NCI-H1930 (cell line): ENCODE results near the gene CCDC83.
A peak's percentile ranks its signal among the peaks of the same experiment; 100 is the strongest.
"Not testable (repeated sequence)": the region's sequence is repeated elsewhere in the genome, so short reads cannot be mapped to it uniquely, and the experiment has no call there.

ENCODE experiments used
- DNase-seq, 2 experiments: peaks; one replicate each; lab custom pipeline; 2025; lab: John Stamatoyannopoulos, UW

The CCDC83 gene

GRCh38 chr11:85889108-85889507 is 33.9 kb downstream of the CCDC83 start:
- no peak for DNase-seq

GRCh38 chr11:85889676-85890579 is 34.7 kb downstream of the CCDC83 start:
- no peak for DNase-seq

GRCh38 chr11:85893395-85893794 is 38.2 kb downstream of the CCDC83 start:
- no peak for DNase-seq

- DNase-seq: no peak
Measured at GRCh38 chr11:85896876-85897275, 41.7 kb downstream of the CCDC83 start.

GRCh38 chr11:85898456-85898855 is 43.3 kb downstream of the CCDC83 start:
- DNase-seq: no peak

GRCh38 chr11:85902353-85902752 is 47.2 kb downstream of the CCDC83 start:
- DNase-seq: no peak

- no peak for DNase-seq
Measured at GRCh38 chr11:85903406-85903805, 48.2 kb downstream of the CCDC83 start.

GRCh38 chr11:85903811-85904210 is 48.6 kb downstream of the CCDC83 start:
- no peak for DNase-seq

- no peak for DNase-seq
Measured at GRCh38 chr11:85912414-85912813, 57.2 kb downstream of the CCDC83 start.

- no peak for DNase-seq
Measured at GRCh38 chr11:85913513-85913912, 58.3 kb downstream of the CCDC83 start.

- no peak for DNase-seq
Measured at GRCh38 chr11:85914425-85914824, 59.2 kb downstream of the CCDC83 start.

GRCh38 chr11:85918910-85919794 is 64.0 kb downstream of the CCDC83 start:
- DNase-seq: no peak

GRCh38 chr11:85922367-85922766 is 67.2 kb downstream of the CCDC83 start:
- no peak for DNase-seq

GRCh38 chr11:85923455-85923854 is 68.3 kb downstream of the CCDC83 start:
- no peak for DNase-seq

GRCh38 chr11:85926653-85927214 is 71.6 kb downstream of the CCDC83 start:
- not testable (repeated sequence) for DNase-seq

- DNase-seq: peak in 1 of 2 experiments; percentile 4
Measured at GRCh38 chr11:85930879-85931366, 75.7 kb downstream of the CCDC83 start.

GRCh38 chr11:85934596-85935169 is 79.5 kb downstream of the CCDC83 start:
- no peak for DNase-seq

- no peak for DNase-seq
Measured at GRCh38 chr11:85935751-85936150, 80.6 kb downstream of the CCDC83 start.

GRCh38 chr11:85937835-85938234 is 82.7 kb downstream of the CCDC83 start:
- DNase-seq: no peak

GRCh38 chr11:85939099-85940015 is 84.2 kb downstream of the CCDC83 start:
- no peak for DNase-seq
